LoVo (cell line): ENCODE results near the gene LY6G5C.

ENCODE experiments used
- DNase-seq: peaks from one replicate; pipeline ENCODE4 v3.0.0-alpha.2; 2016; ENCODE audit warnings: low spot score

LY6G5C gene

GRCh38 chr6:31662124-31662723 lies 18.6 kb downstream of the LY6G5C start:
- no peak for DNase-seq

GRCh38 chr6:31661262-31662123 lies 19.4 kb downstream of the LY6G5C start:
- no peak for DNase-seq

- DNase-seq = peak; percentile 86
These were observed 20.2 kb downstream of the LY6G5C start, which contains the start of gene C6orf47 for GRCh38 chr6:31660381-31661261. Gene C6orf47 (minus strand): TSS chr6:31660778. CDS start chr6:31659947, 831 bp downstream.

GRCh38 chr6:31659649-31660380 lies 21.1 kb downstream of the LY6G5C start:
- DNase-seq = no peak

- no peak for DNase-seq
These were observed 21.8 kb downstream of the LY6G5C start for GRCh38 chr6:31658983-31659648.

GRCh38 chr6:31658158-31658688 lies 22.6 kb downstream of the LY6G5C start:
- DNase-seq = no peak

- no peak for DNase-seq
These were observed 23.3 kb downstream of the LY6G5C start for GRCh38 chr6:31657406-31658157.

- no peak for DNase-seq
These were observed 25.3 kb downstream of the LY6G5C start, which contains the start of gene APOM for GRCh38 chr6:31655349-31656237. Gene APOM (plus strand): TSS chr6:31655894. CDS start chr6:31655967, 73 bp downstream.

- no peak for DNase-seq
These were observed 26.1 kb downstream of the LY6G5C start for GRCh38 chr6:31654574-31655348.

GRCh38 chr6:31652925-31653724 lies 27.7 kb downstream of the LY6G5C start:
- DNase-seq = no peak

- peak; percentile 78 for DNase-seq
These were observed 29.2 kb downstream of the LY6G5C start for GRCh38 chr6:31651602-31652191.

GRCh38 chr6:31645325-31645724 lies 35.5 kb downstream of the LY6G5C start:
- DNase-seq = no peak

- DNase-seq = no peak
These were observed 36.9 kb downstream of the LY6G5C start for GRCh38 chr6:31643818-31644454.

GRCh38 chr6:31642798-31643570 lies 37.9 kb downstream of the LY6G5C start:
- no peak for DNase-seq

GRCh38 chr6:31641370-31641769 lies 39.5 kb downstream of the LY6G5C start:
- no peak for DNase-seq

- DNase-seq = no peak
These were observed 40.3 kb downstream of the LY6G5C start for GRCh38 chr6:31640612-31641011.
